Stromal cell of bone marrow (primary cell): ENCODE measurements around the gene TAS1R3.
"Not testable (repeated sequence)": the region's sequence is repeated elsewhere in the genome, so short reads cannot be mapped to it uniquely, and the experiment has no call there.

Experiments used
- DNase-seq: peaks from one replicate; pipeline ENCODE4 v3.0.0-alpha.2; 2012; ENCODE audit warnings: low read depth

TAS1R3 gene

GRCh38 chr1:1309251-1310108, 21.6 kb upstream of the TAS1R3 start:
- no peak for DNase-seq

- DNase-seq: no peak
Observed at GRCh38 chr1:1310109-1310385, 21.0 kb upstream of the TAS1R3 start.

GRCh38 chr1:1310476-1311053, 20.5 kb upstream of the TAS1R3 start:
- no peak for DNase-seq

- no peak for DNase-seq
Observed at GRCh38 chr1:1311107-1312104, 19.7 kb upstream of the TAS1R3 start.

GRCh38 chr1:1312450-1313314, 18.4 kb upstream of the TAS1R3 start:
- no peak for DNase-seq

- no peak for DNase-seq
Observed at GRCh38 chr1:1313500-1314236, 17.4 kb upstream of the TAS1R3 start.

- no peak for DNase-seq
Observed at GRCh38 chr1:1314237-1314586, 16.9 kb upstream of the TAS1R3 start.

- no peak for DNase-seq
Observed at GRCh38 chr1:1314678-1315335, 16.3 kb upstream of the TAS1R3 start.

- no peak for DNase-seq
Observed at GRCh38 chr1:1315435-1315954, 15.6 kb upstream of the TAS1R3 start.

GRCh38 chr1:1316199-1316598, 14.9 kb upstream of the TAS1R3 start:
- not testable (repeated sequence) for DNase-seq

- no peak for DNase-seq
Observed at GRCh38 chr1:1317420-1317819, 13.7 kb upstream of the TAS1R3 start.

GRCh38 chr1:1318131-1318652, 12.9 kb upstream of the TAS1R3 start:
- DNase-seq: peak; percentile 93

- no peak for DNase-seq
Observed at GRCh38 chr1:1318777-1319645, 12.1 kb upstream of the TAS1R3 start.

GRCh38 chr1:1319646-1319941, 11.5 kb upstream of the TAS1R3 start:
- DNase-seq: no peak

GRCh38 chr1:1320666-1321448, 10.2 kb upstream of the TAS1R3 start:
- no peak for DNase-seq

GRCh38 chr1:1321477-1321876, 9.6 kb upstream of the TAS1R3 start:
- DNase-seq: no peak

- no peak for DNase-seq
Observed at GRCh38 chr1:1322418-1322817, 8.7 kb upstream of the TAS1R3 start.

- DNase-seq: no peak
Observed at GRCh38 chr1:1322952-1323351, 8.1 kb upstream of the TAS1R3 start.
